Measurements from ENCODE around the gene GLT1D1.
"Not testable (repeated sequence)": the region's sequence is repeated elsewhere in the genome, so short reads cannot be mapped to it uniquely, and the experiment has no call there.

GLT1D1 gene

DNA sequence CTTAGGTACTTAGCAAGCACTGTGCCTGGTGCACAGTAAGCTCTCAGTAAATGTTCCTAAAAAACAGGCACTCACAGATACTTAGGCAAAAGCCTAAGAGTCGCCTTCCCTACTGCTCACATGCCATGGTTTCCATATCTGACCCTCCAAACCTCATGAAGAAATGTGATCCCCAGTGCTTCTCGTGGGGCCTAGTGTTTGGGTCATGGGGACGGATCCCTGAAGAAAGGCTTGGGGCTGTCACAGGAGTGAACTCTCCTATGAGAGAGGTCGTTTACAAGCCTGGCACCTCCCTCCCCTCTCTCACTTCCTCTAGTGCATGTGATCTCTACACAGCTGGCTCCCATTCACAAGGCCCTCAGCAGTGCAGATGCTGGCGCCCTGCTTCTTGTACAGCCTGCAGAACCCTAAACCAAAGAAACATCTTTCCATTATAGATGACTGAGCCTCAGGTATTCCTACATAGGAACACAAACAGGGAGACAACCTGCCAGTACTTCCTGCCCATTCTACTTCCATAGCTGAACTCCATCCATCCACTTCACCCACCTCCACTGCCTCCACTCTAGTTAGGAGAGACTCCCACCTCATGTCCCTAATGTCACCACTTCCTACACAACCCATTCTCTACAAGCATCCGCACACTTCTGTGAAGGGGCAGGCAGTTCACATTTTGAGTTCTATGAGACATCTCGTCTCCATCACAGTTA, 32.4 kb upstream of the GLT1D1 start:
- DNase-seq (ENCODE audit: low read depth): no peak

DNA sequence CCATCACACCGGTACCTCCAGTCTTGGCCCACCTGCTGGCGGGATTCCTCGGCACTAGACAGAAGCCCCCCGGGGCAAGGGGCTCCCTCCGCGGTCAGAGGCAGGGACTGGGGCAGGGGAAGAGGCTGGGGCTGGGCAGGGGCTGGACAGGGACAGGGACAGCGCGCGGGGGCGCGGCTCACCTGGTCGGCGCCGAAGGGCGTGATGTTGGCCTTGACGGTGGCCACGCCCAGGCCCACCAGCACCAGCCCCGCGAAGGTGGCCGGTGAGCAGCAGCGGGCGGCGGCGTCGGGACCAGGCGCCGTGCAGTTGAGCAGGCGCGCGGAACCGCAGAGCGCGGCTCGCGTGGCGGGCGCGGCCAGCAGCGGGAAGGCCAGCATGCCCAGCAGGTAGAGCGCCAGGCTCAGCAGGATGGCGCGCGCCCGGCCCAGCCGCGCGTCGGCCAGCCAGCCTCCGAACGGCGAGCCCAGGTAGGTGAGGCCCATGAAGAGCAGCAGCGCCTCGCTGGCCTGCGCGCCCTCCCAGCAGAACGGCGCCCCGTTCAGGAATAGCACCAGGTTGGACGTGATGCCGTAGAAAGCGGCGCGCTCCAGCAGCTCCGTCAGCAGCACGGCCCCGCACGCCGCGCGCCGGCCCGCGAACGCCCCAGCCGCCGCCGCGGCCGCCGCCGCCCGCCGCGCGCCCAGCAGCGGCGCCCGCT, 29.9 kb upstream of the GLT1D1 start:
- peak; percentile 9 for DNase-seq (ENCODE audit: low read depth)

DNA sequence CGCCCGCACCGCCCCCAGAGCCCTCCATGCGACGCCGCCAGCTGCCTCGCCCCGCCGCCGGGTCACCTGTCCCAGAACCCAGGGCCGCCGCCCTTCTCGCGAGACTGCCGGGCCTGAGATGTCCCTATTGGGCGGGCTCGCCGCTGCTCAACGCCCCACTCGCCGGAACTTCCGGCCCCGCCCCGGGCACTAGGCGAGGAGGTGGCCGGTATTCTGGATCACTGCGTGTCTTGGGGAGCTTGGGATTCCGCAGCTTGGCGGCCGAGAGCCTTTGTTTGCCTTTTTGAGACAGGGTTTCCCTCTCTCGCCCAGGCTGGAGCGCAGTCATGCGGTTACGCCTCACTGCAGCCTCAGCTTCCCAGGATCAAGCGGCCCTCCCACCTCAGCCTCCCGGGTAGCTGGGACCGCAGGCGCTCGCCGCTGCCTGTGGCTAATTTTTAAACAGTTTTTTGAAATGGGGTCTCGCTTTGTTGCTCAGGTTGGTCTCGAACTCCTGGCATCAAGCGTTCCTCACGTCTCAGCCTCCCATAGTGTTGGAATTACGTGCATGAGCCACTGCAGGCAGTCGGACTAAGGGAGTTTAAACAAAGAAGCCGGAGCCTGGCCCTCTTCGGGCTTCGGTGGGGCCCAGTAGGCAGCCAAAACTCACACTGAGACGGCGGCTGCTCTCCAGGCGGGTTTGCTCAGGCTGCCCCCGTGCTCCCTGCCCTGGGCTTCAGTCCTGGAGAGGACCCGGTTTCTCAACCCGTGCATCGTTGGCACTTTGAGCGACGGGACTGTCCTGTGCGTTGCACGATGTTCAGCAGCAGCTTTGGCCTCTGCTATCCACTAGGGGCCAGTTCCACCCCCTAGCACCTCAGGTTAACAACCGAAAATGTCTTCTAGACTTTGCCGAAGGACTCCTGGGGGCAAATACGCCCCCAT, 29.1 kb upstream of the GLT1D1 start, which contains the start of gene SLC15A4:
Gene SLC15A4 (minus strand): TSS at position 43 of the 924 bp plus-strand sequence. CDS start 15 bp downstream, at position 28.
- peak; percentile 79 for DNase-seq (ENCODE audit: low read depth)

DNA sequence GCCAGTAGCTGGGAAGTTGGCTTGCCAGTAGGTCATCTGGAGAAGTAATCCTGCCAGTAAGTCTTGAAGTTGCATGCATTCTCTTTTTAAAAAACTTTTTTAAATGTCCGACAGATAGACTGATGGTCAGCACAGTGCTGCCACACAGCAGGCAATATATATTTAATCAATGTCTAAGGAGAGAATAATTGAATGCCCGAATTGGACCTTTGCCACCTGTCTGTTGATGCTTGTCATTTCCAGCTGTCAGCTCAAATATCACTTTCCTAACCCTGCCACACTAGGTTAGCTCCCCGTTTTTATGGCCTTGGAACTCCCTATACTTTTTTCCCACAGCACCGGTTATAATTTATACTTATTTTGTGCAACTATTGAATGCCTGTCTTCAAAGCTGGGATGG, 27.4 kb upstream of the GLT1D1 start:
- no peak for DNase-seq (ENCODE audit: low read depth)

DNA sequence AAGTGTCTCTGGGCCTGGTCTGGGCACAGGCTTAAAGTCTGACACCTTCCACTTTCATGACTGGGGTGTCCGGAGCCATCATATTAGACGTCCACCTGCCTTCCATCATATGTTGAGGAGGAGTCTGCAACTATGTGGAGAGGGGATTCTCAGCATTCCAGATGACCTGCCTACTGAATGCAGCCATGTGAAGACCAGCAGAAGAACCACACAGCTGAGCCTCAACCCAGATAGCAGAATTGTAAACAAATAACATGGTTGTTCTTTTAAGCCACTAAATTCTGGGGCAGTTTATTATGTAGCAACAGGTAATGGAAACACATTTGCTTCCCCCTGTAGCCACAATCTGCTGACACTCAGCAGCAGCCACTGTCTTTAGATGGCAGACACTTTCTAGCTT, 25.6 kb upstream of the GLT1D1 start:
- DNase-seq (ENCODE audit: low read depth): no peak

DNA sequence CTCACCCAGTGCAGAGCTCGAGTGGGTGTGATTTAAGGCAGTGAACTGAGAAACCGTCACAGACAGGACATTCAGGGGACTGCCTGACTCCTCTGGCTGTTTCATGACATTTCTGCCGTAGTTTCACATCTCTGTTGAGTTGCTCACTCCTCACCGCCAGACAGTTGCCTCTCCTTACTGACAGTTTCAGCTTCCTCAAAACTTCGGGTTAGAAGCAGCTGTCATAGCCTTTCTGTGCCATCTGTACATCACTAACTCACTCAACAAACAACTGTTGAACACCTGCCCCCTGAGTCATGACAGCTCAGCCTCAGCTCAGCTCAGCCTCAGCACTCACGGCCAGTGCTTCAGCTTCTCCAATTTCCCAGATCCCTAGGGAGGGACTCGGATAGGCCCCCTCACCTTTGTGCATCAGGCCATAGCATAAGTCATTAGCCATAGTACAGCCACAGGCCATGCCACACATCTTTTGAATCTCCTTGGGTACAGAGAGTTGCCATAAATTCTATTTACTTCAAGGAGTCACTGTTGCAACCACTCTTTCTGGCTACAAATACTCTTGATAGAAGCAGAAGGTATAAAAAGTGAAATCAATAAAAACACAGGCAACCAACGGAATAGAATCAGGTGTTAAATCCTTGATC, 23.3 kb upstream of the GLT1D1 start:
- no peak for DNase-seq (ENCODE audit: low read depth)

DNA sequence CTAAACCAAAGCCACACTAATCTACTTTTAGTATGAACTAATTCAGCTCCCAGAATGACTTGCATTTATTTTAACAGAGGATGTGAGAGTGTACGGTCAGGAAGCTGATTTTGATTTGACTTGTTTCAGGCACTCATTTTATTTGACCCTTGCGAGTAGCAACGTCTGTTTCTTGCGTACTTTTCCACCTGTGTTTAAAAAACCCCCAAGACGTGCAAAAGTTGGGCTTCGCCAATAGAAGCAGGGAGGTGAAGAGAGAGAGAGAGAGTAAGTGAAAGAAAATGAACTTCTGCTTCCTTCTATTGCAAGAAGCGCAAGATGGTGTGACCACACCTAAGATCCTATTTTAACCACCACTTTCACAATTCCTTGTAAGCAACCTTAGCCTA, 22.8 kb upstream of the GLT1D1 start:
- no peak for DNase-seq (ENCODE audit: low read depth)

DNA sequence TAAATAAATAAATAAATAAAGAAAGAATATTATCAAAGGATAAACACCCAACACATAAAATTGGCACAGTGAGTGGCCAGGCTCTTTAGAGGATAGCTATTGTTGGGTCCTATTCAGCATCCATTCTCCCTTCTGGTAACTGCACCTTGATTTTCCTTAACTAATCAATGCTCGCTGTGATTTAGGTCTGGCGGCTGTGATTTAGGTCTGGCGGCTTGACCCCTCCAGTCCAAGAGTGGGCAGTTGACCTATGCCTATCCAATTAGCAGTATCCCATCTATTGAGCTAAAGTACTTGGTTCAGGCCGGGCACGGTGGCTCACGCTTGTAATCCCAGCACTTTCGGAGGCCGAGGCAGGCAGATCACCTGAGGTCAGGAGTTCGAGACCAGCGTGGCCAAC, 19.9 kb upstream of the GLT1D1 start:
- no peak for DNase-seq (ENCODE audit: low read depth)

DNA sequence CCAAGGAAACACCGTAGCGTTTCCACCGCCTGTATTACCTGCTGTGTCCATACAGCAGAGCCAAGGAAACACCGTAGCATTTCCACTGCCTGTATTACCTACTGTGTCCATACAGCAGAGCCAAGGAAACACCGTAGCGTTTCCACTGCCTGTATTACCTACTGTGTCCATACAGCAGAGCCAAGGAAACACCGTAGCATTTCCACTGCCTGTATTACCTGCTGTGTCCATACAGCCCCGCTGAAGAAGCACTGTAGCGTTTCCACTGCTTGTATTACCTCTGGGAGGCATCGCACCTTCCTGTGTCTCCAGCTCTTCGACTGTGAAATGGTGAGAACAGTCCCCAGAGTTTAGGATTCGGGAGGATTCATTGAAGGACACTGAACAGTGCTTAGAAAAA, 13.4 kb upstream of the GLT1D1 start:
- not testable (repeated sequence) for DNase-seq (ENCODE audit: low read depth)

DNA sequence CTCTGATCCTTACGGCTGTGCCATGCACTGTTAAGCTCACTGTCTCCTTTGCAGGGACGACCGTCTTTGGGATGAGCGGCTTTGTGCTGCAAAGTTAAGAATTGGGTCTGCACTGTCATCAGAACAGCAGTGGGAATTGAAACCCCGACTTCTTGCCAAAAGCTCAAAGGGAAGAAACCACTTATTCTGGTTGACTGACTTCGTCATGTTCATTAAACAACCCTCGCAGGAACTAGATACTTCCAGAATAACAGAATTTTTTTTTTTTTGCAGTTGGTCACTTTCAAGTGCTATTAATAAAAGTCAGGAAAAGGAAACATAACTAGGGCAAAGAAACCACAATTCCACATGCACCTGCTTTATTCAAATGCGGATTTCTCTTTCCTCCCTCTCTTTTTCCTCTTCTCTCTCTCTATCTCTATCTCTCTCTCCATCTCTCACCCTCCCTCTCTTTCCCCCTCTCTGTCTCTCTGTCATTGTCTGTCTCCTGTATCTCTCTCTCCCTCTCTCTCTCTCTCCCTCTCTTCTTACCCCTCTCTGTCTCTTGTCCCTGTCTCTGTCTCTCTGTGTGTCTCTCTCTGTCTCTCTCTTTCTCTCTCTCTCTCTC, 12.3 kb upstream of the GLT1D1 start:
- DNase-seq (ENCODE audit: low read depth): no peak

DNA sequence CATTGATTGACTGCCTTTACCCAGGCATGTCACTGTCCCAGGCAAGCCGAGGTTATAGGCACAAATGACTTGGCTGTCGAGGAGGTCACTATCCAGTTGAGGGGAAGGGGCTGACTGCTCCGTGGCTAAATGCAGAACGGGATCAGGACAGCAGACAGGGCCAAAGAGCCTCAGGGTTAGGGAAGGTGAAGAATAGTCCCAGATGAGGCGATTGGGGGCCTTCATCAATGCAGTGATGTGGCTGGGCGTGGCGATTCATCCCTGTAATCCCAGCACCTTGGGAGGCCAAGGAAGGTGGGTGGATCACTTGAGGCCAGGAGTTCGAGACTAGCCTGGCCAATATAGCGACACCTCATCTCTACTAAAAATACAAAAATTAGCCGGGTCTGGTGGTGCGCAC, 10.7 kb upstream of the GLT1D1 start:
- DNase-seq (ENCODE audit: low read depth): no peak

DNA sequence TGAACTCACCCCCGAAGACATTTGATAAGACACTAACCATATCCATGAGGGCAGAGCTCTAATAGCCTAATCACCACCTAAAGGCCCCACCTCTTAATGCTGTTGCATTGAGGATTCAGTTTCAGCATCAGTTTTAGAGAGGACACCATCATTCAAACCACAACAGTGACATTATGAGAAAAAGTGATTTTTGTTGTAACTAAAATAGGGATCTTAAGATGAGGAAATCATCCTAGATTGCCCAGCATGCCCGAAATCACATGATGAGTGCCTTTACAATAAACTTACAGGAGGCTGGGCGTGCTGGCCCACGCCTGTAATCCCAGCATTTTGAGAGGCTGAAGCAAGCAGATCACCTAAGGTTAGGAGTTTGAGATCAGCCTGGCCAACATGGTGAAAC, 9.7 kb upstream of the GLT1D1 start:
- DNase-seq (ENCODE audit: low read depth): no peak

DNA sequence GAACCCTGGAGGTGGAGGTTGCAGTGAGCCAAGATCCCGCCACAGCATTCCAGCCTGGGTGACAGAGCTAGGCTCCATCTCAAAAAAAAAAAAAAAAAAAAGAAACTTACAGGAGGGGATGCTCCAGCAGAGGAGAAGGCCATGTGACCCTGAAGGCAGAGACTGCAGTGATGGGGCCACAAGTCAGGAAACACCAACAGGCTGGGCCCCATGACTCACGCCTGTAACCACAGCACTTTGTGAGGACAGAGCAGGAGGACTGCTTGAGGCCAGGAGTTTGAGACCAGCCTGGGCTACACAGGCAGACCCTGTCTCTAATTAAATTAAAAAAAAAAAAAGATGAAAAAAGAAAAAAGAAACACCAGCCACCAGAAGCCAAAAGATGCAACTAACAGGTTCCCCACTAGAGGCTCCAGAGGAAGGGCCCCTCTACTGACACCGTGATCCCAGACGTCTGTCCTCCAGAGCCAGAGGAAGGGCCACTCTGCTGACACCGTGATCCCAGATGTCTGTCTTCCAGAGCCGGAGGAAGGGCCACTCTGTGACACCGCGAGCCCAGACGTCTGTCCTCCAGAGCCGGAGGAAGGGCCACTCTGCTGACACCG, 9.1 kb upstream of the GLT1D1 start:
- DNase-seq (ENCODE audit: low read depth): no peak

DNA sequence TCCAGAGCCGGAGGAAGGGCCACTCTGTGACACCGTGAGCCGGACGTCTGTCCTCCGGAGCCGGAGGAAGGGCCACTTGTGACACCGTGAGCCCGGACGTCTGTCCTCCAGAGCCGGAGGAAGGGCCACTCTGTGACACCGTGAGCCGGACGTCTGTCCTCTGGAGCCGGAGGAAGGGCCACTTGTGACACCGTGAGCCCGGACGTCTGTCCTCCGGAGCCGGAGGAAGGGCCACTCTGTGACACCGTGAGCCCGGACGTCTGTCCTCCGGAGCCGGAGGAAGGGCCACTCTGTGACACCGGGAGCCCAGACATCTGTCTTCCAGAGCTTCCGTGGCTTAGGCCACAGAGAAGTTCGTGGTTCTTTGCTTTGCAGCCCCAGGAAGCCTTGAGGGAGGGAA, 6.6 kb upstream of the GLT1D1 start:
- DNase-seq (ENCODE audit: low read depth): not testable (repeated sequence)

DNA sequence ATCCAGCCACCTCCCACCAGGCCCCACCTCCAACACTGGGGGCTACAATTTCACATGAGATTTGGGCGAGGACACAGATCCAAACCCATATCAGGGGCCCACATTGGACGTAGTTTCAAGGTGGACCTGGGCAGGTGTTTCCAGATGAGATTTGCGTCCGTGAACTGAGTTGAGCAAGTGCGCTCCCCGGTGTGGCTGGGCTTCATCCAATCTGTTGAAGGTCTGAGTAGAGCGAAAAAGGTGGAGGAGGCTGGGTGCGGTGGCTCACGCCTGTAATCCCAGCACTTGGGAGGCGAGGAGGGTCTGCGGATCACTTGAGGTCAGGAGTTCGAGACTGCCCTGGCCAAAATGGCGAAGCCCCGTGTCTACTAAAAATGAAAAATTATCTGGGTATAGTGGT, 4.9 kb upstream of the GLT1D1 start:
- DNase-seq (ENCODE audit: low read depth): no peak

DNA sequence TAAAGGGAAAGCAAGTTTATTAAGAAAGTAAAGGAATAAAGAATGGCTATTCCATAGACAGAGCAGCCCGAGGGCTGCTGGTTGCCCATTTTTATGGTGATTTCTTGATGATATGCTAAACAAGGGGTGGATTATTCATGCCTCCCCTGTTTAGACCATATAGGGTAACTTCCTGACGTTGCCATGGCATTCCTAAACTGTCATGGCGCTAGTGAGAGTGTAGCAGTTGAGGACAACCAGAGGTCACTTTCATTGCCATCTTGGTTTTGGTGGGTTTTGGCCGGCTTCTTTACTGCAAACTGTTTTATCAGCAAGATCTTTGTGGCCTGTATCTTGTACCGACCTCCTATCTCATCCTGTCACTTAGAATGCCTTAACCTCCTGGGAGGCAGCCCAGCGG, 3.5 kb upstream of the GLT1D1 start:
- not testable (repeated sequence) for DNase-seq (ENCODE audit: low read depth)

DNA sequence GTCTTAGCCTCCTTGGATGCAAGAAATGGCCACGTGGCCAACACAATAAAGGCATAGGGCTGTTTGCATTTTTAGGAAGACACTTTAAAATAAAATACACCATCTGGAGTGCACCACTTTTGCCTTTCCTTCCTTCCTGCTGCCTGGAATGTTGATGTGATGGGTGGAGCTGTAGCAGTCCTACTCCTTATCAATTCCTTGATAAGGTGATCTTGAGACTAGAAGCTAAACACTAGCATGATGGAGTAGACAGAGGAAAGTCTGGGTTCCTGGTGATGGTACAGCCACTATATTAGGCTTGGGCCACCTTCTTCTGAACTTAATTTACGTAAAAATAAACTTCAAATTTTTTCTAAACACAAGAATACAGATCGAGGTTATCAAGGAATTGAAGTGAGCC, 2.9 kb upstream of the GLT1D1 start:
- no peak for DNase-seq (ENCODE audit: low read depth)

DNA sequence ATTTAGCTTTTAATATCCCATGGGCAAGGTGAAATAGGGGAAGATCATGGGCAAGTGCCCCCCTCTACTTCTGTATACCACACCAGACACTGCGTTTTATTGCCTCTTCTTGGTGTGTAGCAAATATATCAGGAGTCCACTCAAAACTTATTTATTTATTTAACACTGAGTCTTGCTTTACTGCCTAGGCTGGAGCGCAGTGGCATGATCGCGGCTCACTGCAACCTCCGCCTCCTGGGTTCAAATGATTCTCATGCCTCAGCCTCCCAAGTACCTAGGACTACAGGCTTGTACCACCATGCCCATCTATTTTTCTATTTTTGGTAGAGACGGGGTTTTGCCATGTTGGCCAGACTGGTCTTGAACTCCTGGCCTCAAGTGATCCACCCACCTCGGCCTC, 1.8 kb upstream of the GLT1D1 start:
- not testable (repeated sequence) for DNase-seq (ENCODE audit: low read depth)

DNA sequence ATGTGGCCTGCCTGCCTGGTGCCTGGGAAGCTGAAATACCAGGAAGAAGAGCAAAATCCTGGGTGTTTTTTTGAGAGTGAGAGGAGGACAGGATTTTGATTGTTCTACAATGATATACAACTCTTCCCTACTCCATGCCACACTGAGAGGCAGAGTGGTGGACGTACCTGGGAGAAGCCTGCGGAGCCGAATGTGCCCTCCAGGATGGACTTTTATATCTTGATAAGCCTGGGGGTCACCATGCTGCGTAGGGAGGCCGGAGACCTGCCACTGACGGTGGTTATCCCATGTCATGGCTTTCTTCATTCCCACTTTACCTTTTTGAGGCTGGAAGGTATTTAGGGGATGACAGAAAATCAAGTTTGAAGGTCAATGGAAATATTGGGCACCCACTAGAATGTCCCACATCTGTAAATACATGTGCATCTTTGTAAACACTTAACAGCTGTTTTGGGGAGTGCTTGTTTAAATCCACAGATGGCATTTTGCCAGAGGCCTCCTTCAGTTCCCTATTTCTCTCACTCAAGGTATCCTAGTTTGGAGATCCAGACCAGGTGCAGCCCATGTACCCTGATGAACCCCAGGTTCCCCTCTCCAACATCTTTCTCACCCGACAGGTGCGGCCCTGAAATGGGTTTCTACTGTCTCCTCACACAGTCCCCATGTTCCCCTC, 1.1 kb upstream of the GLT1D1 start:
- DNase-seq (ENCODE audit: low read depth): no peak

DNA sequence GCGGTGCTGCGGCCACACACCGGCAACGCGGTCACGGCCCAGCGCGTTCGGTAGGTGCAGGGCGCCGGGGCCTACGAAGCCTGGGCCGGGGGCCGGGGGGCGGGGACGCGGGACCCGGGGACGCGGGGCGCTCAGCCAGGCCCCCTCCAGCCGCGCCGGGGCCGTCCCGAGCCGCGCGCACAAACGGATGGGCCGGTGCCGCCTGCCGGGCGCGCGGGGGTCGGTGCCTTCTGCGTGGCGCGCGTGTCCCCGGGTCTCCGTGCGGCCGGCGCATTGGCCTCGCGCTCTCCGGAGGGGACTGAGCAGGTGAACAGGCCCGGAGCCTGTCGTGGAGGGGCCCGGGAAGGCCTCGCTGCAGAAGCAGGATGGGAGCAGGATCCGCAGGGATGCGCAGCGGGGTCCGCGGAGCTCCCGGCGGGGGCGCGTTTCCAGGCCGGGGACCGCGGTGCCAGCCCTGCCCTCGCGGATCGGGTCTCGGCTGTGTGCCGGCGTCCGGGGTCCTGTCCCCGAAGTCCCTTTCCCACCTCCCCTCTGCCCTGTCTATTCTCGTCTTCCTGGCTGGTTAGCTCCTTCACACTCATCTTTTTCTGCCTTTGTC, 421 bp downstream of the GLT1D1 start:
- no peak for DNase-seq (ENCODE audit: low read depth)

Data from activated T-helper 1 cell treated with Interleukin-2 at 50 U/mL for 16 hours (primary cell).